Choroid plexus epithelial cell (primary cell): Measurements from ENCODE around the gene MCTP2.

Source experiments
- DNase-seq: peaks from one replicate; pipeline ENCODE4 v3.0.0-alpha.2; 2010; ENCODE audit warnings: low read depth
- H3K4me3 ChIP-seq: 2 replicates; pipeline ENCODE4 v1.5.1; 2011; ENCODE audit warnings: low read depth, mild to moderate bottlenecking, control low read depth, low read length, moderate library complexity
- TF ChIP-seq, protein P1 (sequence below): conservative IDR thresholded peaks from 2 replicates; pipeline ENCODE4 v1.5.1; 2011; ENCODE audit warnings: low read depth, mild to moderate bottlenecking, control low read depth, inconsistent platforms, low read length, moderate library complexity

The MCTP2 gene

GRCh38 chr15:94259863-94260262, 28.5 kb downstream of the MCTP2 start:
- DNase-seq, result no peak
- H3K4me3 ChIP-seq, result no peak overlapping the region
- TF ChIP-seq, protein P1, sequence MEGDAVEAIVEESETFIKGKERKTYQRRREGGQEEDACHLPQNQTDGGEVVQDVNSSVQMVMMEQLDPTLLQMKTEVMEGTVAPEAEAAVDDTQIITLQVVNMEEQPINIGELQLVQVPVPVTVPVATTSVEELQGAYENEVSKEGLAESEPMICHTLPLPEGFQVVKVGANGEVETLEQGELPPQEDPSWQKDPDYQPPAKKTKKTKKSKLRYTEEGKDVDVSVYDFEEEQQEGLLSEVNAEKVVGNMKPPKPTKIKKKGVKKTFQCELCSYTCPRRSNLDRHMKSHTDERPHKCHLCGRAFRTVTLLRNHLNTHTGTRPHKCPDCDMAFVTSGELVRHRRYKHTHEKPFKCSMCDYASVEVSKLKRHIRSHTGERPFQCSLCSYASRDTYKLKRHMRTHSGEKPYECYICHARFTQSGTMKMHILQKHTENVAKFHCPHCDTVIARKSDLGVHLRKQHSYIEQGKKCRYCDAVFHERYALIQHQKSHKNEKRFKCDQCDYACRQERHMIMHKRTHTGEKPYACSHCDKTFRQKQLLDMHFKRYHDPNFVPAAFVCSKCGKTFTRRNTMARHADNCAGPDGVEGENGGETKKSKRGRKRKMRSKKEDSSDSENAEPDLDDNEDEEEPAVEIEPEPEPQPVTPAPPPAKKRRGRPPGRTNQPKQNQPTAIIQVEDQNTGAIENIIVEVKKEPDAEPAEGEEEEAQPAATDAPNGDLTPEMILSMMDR, result no peak

DNA sequence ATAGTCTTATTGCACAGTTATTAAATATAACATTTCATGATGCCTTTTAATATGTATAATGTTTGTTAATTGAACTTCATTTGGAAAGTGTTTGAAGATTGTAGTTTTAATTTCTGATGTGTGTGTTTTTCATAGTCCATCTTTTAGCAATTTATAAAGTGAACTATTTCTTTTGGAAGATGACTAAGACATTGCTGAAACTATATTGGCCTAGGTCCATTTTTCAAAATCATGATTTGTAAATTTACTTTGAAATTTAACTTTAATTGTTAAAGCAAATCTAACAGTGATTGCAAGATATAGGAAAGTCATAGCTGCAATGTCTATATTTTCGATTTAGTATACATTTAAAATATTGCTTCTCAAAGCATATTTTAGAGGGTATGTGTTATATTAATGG, 30.8 kb downstream of the MCTP2 start:
- no peak overlapping the region for H3K4me3 ChIP-seq
- DNase-seq, result no peak
- TF ChIP-seq, protein P1, result no peak

DNA sequence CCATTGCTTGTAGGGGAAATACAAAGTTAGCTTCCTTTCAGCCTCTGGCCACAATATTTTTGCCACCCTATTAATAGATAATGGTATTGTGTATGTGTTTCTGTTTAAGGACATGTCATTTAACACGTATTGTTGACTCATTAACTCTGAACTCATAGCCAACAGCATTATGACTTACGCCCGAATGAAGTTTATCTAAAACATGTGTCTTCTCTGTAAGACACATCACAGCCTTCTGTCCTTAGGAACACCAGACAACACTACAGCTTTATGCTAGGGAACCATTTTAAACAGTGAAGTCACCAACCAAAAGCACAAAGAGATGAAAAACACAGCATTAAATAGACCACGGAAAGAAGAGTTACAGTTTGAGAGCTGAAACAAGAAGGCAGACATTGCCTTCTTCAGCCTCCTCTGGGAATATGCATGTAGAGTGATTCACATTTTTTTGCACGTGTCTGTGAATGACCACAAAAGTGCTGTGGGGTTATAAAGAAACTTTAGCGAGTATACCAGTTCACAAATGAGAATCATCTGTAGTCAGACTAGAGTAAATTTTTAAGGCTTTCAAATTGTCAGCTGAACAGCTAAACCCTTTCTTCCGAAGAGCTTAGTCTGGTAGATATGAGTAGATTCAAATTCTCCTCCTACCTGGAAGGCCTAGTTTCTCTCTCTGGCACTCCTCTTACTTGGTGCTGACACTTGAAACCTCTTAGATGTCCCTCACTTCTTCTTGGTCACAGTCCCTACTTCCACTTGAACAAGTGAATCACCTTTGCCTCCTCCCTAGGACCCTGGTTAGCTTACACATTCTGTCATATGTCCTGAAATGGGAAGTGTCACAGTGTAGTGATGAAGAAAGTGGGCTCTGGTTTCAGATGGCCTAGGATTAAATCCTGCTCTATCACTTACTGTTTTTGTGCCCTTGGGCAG, 32.2 kb downstream of the MCTP2 start:
- TF ChIP-seq, protein P1, result no peak
- DNase-seq, result no peak
- no peak overlapping the region for H3K4me3 ChIP-seq

DNA sequence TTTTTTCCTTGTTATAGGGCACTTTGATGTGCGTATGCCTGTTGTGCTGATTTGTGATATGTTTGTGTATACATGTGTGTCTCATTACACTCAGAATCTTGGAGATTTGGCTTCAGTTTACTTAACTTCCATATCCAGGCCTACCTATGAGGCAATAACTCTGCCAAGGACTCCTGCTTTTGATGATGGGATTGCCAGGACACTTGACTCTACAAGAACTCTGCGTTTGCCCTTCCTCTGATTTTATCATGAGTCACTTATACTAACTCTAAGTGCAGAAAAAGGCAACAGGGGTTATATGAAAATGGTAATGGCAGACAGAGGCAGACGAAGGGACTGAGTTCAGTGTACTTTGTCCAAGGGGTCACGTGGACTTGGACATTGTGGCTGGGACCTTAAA, 33.6 kb downstream of the MCTP2 start:
- no peak overlapping the region for H3K4me3 ChIP-seq
- TF ChIP-seq, protein P1, result no peak
- no peak for DNase-seq

DNA sequence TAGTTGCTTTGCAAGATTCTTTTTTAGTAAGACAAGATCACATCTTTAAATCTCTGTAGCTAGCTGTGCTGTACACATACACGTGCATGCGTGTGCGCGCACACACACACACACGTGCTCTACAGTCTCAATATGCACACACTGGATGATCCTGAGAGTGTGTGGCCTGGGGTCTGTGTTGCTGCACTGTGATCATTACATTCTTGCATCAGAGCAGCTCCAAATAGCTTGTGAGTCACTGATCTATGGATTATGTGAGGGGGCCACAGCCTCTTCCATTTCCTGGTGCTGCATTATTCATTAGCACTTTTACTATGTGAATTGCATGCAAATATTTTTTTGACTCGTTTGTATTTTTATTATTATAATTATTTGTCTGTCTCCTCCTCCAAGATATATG, 34.6 kb downstream of the MCTP2 start:
- no peak for DNase-seq
- no peak overlapping the region for H3K4me3 ChIP-seq
- TF ChIP-seq, protein P1, result no peak

DNA sequence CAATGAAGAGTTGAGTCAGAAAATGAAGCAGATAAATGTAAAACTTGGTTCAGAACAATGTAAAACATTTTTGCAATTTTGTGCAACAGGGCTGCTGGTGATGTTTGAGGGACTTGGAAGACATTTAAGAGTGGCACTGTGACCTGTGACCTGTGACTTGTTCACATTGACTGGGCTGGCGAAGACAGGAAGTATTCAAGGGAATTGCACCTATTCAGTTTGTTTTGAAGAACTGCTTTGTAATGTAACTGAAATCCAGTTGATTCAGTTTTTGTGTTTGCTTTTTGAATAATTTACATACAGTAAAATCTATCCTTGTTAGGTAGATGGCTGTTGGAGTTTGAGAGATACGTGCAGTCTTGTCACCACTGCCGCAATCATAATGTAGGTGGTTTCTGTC, 35.4 kb downstream of the MCTP2 start:
- TF ChIP-seq, protein P1, result no peak
- no peak overlapping the region for H3K4me3 ChIP-seq
- no peak for DNase-seq

- H3K4me3 ChIP-seq, result no peak overlapping the region
- no peak for DNase-seq
- TF ChIP-seq, protein P1, result no peak
These were observed 38.6 kb downstream of the MCTP2 start for GRCh38 chr15:94269954-94270353.
